LHCN-M2 (cell line): ENCODE data around the gene GXYLT2. TPM values are rescaled to one million over a fixed set of nuclear protein-coding genes. Genes with fewer than 3 reads are reported as not detected.
A peak's percentile ranks its signal among the peaks of the same experiment; 100 is the strongest.
"Not testable (repeated sequence)": the region's sequence is repeated elsewhere in the genome, so short reads cannot be mapped to it uniquely, and the experiment has no call there.

ENCODE experiments used
- DNase-seq: peaks from one replicate; pipeline ENCODE4 v3.0.0-alpha.2; 2012; ENCODE audit warnings: low read depth
- total RNA-seq: library from RNA; depleted of rRNA; stranded (reverse); fragments of >200 nt; gene quantifications from 2 replicates; pipeline ENCODE4 v1.2.3, GENCODE V29; 2014

Gene GXYLT2
- total RNA-seq, 1 experiment from 2014 or later, result 8.3 TPM

DNA sequence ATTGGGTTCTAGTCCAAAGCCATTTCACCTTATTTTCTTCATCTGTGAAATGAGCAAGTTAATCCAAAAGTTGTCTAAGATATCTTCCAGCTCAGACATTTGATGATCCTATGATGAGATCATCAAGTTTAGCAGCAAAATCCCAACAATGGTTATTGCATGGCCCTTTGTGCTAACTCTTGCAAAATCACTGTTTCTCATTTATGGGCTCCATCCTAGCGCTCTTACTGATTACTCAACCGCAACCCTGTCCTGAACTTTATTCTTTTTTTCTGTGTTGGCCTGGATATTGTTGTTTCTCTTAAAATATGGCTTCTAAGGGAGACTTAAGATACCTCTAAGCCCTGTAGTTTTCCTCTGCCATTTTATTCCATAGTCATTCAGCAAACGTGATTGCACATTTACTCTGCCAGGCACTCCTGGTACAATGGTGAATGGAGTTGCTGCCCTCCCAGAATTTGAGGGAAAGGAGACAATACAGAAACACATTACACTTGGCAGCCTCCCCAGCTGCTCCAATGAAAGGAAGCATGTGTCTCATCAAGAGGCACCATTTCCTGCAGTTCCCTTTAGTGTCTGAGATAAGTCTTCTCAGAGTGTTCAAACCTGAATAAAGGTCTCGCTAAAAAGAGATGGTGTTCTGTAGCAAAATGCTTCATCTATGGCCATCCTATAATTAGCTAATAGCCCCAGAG is 4.4 kb downstream of the GXYLT2 start:
- peak; percentile 89 for DNase-seq

DNA sequence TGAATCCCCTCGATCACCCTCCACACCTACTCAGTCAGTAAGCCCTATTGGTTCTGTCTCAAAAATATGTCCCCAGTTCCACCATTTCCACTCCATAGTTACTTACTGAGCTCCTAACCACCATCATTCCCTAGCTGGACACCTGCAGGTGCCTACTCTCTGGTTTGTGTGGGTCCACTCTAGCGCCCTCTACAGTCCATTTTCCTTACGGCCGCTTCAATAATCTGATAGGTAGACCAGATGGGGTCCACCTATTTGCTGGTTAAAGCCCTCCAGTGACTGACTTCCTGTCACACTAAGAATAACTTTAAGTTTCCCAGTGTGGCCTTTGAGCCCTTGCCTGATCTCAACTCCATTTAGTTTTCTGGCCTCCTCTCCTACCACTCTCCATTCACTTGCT is 5.0 kb downstream of the GXYLT2 start:
- DNase-seq, result no peak

DNA sequence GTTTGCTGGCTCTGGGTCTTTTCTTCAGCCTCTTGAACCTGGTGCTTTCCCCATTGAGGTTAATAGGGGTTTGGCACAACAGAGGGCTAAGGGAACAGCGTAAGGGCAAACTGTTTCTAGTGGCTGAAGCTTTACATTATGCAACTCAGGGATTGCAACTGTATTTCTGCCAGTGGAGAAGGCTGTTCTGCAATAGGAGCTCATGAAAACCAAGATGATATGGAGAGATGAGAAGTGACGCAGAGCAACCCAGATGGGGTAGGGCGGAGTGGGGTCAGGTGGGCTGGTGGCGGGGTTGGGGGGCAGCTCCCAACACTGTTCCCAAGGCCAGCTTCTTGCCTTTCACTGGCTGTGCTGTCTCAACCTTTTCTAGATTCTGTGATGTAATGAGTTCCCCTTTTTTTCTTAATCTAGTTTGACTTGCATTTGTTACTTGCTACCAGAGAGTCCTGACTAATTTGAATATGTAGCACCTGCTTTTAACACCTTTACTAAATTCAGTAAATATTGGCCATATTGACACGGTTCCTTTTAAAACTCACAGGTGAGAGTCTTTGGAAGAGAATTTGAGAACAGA is 7.2 kb downstream of the GXYLT2 start:
- DNase-seq, result no peak

DNA sequence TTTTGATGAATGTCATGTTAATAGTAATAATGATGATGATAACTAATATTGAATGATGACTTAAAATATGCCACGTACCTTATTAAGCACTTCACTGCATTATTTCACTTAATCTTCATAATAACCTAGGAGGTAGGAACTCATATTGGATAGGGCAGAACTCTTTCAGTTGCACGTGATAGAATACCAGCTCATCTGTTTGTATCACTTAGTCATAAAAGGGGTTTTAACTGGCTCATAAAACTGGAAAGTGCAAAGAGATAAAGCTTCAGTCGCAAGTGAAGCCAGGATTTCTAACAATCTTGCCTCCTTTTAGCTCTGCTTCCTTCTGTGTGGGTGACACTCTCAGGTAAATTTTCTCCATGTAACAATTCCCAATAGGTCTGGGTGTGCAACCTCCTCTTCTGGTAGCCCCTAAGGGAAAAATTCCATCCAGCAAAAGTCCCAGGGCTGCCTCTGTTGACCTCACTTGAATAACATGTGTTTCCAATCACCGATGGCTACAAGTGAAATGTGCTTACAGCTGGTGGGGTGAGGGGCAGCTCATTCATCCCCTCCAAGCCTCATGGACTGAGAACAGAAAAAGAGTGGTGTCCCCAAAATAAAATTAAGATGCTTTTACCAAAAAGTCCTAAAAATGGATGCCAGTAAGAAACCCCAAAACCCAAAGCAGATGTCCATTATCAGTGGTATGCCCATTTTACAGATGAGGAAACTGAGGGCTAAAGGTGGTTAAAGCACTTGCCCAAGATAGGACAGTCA is 9.3 kb downstream of the GXYLT2 start:
- DNase-seq, result no peak

DNA sequence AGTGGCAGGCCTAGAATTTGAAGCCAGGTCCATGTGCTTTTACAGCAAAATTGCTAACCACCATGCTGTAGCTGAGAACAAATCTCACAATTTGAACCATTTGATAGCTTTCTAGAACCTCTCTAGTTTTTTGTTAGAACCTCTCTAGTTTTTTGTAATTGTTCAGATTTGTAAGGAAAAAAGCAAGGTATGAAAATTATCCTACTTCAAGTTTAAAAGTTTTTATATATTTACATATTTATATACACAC is 9.8 kb downstream of the GXYLT2 start:
- no peak for DNase-seq

DNA sequence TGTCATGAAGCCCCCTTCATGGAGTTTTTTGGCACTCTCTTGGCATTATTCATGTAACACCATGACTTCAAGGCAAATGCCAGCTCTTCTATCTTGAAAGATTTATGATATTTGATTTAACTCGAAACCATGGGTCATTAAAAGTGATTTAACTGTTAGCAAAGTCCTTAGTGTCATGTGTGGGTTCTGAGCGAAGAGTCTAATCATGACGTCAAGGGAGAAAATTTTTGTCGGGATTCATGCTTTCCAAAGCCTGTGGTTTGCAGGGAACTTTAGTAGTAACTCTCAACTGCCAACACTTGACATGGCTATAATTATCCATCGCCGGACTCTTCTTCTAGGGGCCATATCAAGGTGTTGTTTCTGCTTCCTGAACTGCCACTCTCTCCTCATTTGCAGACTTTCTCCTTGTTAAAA is 11.5 kb downstream of the GXYLT2 start:
- no peak for DNase-seq

DNA sequence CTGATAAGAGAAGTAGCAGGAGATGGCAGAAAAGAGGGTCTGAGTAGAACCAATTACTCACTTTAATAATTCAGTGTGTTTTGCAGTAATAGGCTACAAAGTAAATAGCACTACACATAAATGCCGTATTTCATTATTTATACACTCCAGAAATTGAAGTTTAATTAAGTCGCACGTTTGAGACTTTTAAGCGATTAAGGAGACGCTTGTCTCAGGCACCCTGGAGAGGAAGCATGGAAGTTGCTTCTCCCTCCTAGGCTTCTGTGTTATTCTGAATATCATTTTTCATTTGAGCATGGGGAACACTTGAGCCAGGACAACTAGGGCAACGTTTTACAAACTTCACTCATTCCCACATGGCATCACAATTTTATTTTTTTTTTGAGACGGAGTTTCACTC is 12.2 kb downstream of the GXYLT2 start:
- DNase-seq, result no peak

DNA sequence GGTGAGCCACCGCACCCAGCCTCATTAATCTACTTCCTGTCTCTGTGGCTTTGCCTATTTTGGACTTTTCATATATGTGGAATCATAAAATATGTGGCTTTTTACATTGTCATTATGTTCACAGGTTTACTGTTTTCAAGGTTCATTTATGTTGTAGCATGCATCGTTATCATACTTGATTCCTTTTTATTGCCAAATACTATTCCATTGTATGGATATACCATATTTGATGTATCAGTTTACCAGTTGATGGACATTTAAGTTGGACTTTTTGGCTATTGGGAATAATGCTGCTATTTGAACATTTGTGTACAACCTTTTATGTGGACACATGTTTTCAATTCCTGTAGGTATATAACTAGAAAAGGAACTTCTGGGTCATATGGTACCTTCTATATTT is 14.0 kb downstream of the GXYLT2 start:
- no peak for DNase-seq

DNA sequence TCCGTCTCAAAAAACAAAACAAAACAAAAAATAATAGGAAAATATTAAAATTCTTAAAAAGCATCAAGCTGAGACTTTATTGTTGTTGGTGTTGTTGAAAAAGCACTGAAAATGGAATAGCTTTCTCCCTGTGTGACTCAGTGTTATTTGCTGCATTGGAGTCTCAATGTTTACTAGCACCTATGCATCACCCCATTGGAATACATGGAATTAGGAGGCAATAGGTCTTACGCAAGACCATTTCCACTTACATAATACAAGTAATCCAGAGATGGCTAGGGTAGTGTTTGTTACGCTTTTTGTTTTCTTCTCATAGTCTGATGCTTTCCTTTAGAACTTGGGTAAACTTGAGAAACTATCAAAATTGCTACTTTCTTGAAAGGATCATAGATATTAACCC is 15.2 kb downstream of the GXYLT2 start:
- peak; percentile 84 for DNase-seq

DNA sequence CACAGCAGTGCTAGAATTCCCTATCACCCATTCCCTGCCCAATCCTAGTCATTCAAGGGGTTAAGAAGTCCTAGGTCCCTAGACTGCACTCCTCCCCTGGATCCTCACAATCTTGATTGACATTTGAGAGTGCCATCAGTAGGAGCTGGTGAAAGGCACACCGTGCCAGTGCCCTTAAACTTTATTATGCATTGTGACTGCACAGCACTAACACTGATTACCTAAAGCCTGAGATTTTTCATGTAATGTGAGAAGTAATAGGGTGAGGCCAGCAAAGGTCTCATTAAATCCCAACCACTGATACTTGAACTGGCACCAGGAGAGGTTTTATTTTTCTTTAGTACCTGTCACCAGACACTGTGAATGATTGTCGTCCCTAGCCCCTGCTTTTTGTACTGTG is 16.3 kb downstream of the GXYLT2 start:
- DNase-seq, result no peak

DNA sequence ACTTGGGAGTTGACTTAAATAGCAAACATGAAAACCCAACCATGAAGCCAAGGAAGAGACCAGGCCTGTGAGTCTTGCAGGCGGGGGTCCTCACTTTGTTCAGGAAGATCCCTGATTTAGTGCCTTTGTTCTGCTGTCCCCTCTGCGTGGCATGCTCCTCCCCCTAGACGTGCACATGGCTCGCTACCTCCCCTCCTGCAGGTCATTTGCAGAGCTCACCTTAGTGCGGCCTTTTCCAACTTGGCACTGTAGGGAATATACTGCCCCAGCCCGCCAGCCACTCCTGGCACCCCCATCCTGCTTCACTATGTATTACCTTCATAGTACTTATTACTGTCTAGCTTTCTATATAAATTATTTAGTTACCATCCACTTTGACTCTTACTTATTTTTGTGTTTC is 18.3 kb downstream of the GXYLT2 start:
- DNase-seq, result no peak

DNA sequence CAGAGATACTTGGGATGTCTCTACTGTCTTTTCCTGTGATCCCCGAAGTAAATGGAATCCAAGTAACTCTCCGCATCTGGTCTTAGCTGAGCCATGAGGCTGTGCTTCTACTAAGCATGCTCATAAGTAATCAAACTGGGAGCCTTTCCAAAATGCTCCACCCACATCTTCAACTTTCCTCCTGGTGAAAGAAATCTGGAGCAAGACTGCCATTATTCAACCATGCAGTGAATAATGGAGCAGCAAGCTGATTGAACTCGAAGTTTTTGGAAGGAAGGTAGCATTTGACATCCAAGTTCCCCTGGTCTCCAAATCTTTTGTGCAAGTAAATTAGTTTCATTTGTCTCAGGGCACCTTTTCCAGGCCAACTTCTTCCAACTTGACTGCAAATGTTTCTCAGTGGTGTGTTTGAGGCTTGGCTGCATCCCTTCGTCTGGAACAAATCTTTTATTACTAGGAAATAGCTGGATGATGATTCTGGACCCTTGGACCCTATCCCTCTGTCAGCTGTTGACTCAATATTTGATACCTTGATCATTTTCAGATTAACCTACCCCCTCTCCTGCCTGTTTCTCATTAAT is 19.4 kb downstream of the GXYLT2 start:
- DNase-seq, result peak; percentile 26

DNA sequence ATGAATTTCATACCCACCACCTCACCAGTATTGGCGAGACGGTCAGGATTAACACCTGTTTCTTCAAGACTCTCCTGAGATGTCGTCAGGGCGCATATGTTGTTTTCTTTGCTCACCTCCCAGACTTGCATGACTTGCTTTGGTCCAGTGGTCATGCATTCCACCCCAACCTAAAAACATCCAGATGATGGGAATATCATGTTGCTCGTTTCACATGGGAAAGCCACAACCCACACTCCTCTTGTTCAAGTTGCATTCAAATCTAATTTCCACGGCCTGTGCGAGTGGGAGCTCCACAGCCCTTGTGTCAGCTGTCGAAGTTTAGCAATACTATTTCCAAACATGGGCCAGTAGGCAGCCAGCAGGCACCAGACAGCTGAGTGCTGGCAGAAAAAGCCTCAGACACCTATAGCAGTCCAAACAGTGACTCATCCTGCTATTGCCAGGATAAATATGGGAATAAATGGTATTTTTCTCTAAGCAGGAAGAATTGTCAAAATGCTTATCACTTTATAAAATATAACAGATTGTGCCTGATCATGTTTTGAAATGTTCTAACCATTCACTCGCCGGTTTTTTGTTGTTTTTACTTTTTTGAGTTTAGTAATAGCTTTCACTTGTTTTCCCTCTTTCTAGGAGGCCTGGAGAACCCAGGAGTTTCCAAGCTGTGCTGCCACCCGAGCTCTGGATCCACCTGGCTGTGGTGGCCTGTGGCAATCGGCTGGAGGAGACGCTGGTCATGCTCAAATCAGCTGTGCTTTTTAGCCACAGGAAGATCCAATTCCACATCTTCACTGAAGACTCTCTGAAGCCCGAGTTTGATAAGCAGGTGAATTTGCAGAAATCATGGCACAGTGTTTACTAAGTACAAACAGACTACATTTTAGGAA is 20.1 kb downstream of the GXYLT2 start:
- peak; percentile 96 for DNase-seq

DNA sequence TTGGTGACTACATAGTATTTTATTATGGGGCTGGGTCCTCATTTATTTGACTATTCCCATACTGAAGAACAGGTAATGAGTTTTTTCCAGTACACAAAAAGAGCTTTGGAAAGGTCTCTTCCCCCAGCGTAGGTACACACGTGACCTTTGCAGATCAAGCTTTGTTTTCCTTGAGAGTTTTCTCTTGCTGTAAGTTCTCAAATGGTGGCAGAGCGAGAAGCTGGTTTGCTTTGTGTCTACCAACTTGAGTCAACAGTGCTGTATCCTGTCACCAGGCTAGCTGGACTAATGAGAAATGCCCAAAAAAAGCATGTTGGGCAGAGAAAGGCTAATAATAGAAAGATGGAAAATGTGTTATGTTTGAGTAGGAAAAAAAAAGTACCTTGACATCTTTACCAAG is 21.7 kb downstream of the GXYLT2 start:
- DNase-seq, result no peak

DNA sequence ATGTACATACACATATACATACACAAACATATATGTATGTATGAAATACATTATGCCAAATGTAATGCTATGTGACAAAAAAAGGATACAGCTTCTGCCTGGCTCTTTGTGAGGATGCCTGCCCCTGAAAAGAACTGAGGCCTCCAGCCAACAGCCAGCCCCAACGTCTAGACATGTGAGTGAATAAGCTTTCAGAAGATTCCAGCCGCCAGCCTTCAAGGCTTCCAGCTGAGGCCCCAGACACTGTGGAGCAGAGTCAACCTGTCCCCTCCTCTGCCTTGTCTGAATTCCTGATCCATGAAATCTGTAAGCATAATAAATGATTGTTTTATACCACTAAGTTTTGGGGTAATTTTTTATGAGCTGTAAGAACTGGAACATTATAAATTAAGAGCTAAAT is 24.7 kb downstream of the GXYLT2 start:
- DNase-seq, result no peak

DNA sequence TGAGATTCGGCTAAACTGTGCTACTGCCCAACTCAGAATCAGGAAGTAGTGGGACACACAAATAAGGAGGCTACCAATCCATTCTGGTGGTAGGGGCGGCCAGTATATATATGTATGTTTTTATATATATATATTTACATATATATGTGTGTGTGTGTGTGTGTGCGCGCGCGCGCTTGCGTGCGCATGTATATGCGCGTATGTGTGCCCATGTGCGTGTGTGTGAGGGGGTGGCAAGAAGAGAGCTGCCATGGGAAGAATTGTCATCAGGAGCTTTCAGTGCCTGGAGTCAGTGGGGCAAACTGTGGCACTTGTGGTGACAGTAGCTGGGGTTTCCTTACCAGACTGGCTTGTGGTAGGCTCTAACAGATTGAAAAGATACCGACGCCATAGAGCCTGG is 26.5 kb downstream of the GXYLT2 start:
- no peak for DNase-seq

DNA sequence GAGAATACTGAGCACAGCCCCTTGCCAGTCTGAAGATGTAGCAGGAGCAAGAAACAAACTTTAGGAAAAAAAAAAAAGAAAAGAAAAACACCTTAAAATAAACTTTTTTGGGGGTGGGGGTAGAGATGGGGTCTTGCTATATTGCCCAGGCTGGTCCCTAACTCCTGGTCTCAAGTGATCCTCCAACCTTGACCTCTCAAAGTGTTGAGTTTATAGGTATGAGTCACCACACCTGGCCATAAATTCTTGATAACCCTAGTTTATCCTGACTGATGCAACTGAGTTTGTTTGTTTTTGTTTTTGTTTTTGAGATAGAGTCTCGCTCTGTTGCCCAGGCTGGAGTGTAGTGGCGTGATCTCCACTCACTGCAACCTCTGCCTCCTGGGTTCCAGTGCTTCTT is 28.4 kb downstream of the GXYLT2 start:
- no peak for DNase-seq

DNA sequence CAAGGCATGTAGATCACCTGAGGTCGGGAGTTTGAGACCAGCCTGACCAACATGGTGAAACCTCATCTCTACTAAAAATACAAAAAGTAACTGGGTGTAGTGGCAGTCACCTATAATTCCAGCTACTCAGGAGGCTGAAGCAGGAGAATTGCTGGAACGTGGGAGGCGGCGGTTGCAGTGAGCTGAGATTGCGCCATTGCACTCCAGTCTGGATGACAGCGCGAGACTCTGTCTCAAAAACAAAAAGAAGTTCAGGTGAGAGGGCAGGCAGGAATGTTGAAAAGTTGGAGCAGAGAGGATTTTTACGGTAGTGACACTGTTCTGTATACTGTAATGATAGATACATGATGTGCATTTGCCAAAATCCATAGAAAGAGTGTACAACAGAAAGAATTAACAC is 31.7 kb downstream of the GXYLT2 start:
- DNase-seq, result no peak

DNA sequence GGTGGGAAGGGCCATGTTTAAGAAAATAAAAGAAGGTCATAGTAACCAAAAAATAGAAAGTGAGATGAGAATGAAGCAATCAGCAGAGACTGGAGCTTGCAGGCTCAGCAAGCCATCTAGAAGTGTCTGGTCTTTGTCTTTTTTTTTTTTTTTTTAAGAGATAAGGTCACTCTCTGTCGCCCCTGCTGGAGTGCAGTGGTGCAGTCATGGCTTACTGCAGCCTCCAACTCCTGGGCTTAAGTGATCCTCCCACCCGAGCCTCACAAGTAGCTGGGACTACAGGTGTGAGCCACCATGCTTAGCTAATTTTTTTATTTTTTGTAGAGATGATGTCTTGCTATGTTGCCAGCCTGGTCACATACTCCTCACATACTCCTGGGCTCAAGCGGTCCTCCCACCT is 36.2 kb downstream of the GXYLT2 start:
- DNase-seq, result no peak

DNA sequence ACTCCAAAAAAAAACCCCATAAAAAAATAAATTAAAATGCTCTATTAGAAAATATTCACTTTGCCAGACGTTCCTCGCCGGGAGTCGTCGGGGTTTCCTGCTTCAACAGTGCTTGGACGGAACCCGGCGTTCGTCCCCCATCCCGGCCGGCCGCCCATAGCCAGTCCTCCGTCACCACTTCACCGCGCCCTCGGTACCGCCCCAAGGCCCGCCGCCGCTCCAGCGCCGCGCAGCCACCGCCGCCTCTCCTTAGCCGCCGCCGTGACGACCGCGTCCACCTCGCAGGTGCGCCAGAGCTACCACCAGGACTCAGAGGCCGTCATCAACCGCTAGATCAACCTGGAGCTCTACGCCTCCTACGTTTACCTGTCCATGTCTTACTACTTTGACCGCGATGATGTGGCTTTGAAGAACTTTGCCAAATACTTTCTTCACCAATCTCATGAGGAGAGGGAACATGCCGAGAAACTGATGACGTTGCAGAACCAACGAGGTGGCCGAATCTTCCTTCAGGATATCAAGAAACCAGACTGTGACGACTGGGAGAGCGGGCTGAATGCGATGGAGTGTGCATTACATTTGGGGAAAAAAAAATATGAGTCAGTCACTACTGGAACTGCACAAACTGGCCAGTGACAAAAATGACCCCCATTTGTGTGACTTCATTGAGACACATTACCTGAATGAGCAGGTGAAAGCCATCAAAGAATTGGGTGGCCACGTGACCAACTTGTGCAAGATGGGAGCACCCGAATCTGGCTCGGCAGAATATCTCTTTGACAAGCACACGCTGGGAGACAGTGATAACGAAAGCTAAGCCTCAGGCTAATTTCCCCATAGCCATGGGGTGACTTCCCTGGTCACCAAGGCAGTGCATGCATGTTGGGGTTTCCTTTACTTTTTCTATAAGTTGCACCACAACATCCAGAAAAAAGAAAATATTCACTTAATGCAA is 41.2 kb downstream of the GXYLT2 start:
- not testable (repeated sequence) for DNase-seq

DNA sequence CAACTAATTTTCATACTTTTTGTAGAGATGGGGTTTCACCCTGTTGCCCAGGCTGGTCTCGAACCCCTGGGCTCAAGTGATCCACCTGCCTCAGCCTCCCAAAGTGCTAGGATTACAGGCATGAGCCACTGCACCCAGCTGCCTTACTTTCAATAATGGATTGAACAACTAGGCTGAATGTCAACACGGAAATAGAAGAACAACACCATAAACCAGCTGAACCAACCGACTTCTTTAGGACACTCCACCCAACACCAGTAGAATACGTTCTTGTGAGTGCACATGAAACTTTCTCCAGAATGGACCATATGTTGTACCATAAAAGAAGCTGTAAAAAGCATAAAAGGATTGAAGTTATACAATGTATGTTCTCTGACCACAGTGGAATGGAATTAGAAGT is 42.9 kb downstream of the GXYLT2 start:
- DNase-seq, result no peak
